ENCODE measurements around the gene COL15A1.

The COL15A1 gene

DNA sequence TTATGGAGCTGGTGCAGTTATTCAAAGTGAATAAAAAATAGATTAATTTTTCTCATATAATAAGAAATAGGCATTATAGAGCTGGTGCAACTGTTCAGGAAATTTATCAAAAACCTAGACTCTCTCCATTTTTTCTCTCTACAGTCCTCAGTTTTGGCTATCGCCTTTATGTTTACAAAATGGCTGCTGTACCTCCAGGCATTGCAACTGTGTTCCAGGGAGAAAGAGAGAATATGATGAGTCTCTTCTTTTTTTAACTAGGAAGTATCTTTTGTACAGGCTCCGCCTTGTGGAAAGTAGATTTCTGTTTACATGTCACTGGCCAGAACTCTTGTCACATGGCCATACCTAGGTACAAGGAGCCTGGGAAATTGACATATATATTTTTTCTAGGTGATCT, 158.1 kb downstream of the COL15A1 start:
- no peak overlapping the region for H3K4me3 Mint-ChIP-seq

GRCh38 chr9:99103054-99103895, 159.6 kb downstream of the COL15A1 start:
- DNase-seq (ENCODE audit: low spot score in 2 of 2) (no peak), ATAC-seq (ENCODE audit: low read depth) (no peak)
- H3K36me3 Mint-ChIP-seq, result no peaks in the 10 kb centered on the region
- H3K4me3 Mint-ChIP-seq, result peak overlapping the region; percentile 91
- peaks cover 25% of the 10 kb centered on the region for H3K4me1 Mint-ChIP-seq
- H3K9me3 Mint-ChIP-seq, result peaks cover 5% of the 10 kb centered on the region
- no peaks in the 10 kb centered on the region for H3K27me3 Mint-ChIP-seq
- peak overlapping the region; percentile 64 for H3K27ac Mint-ChIP-seq

More for the DNA sequence above, 158.1 kb downstream of the COL15A1 start:
- Mint-ChIP-seq H3K9me3 (peaks cover 5% of the 10 kb centered on the region), H3K36me3 (no peaks in the 10 kb centered on the region), H3K27ac (no peak overlapping the region), H3K27me3 (no peaks in the 10 kb centered on the region), H3K4me1 (peaks cover 14% of the 10 kb centered on the region)
- no peak for DNase-seq (ENCODE audit: low spot score in 2 of 2)
- no peak for ATAC-seq (ENCODE audit: low read depth)

DNA sequence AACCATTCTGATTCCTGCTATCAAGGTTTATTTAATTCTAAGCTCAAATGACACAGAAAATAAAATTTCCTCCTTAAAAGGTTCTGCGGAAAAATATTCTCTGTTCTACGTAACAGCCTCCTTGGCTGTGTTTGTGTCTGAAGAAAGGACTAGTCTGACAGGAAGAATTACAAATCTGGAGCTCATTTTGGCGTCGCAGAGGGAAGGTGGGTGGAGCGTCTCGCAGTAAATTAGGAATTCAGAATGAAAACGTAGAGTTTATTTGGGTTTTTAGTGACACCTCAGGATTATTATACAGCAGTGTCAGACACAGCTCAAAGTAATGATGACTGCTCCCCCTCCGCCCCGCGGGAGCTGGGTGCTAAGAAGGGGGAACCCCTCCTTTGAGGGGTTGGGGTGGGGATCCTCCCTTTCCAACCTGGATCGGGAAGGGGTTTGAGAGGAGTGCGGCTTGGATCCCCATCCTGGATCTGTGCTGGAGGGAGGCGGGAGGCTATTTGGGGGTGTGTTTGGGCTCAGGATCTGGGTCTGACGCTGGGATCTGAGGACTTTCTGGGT, 160.3 kb downstream of the COL15A1 start:
- ATAC-seq (ENCODE audit: low read depth), result no peak
- H3K36me3 Mint-ChIP-seq, result no peaks in the 10 kb centered on the region
- DNase-seq (ENCODE audit: low spot score in 2 of 2), result no peak
- no peaks in the 10 kb centered on the region for H3K27me3 Mint-ChIP-seq
- H3K4me1 Mint-ChIP-seq, result peaks cover 32% of the 10 kb centered on the region
- H3K9me3 Mint-ChIP-seq, result peaks cover 5% of the 10 kb centered on the region
- H3K27ac Mint-ChIP-seq, result peak overlapping the region; percentile 64
- peak overlapping the region; percentile 91 for H3K4me3 Mint-ChIP-seq

DNA sequence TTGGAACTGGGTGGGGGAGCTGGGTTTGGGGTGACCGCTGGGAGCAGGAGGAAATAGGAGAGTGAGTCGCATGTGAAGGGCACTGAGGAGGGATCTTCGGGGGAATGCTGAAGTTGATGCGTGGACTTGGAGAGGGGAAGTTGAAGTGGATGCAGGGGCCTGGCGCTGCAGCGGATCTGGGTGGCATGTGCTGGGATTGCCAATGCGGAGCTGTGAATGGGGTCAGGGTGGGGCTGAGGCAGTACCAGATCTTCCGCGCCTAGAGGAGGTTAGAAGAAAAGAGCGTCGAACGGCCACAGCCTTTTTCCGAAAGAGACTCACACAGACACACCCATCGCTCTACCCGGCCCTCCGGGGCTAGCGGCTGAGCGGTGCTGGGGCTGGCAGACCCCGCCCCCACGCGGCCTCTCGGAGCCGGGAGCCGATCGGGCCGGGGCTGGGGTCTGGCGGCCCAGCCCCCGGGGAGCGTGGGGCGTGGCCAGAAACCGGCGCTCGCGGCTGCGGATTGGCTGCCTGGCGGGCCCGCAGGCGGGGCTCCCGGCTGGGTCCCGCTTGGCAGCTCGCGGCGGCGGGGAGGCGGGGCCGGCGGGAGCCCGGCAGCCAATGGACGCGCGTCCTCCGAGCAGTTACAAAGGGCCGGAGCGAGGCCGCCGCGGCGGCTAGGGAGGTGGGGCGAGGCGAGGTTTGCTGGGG, 160.9 kb downstream of the COL15A1 start, which contains the start of gene TGFBR1:
TSS of gene TGFBR1 (plus strand) at position 655 of the 693 bp plus-strand sequence. CDS start 93 bp downstream, outside the sequence.
- DNase-seq (ENCODE audit: low spot score in 2 of 2) (peak; percentile 91 to 93), ATAC-seq (ENCODE audit: low read depth) (peak; percentile 83)
- H3K4me1 Mint-ChIP-seq, result peaks cover 37% of the 10 kb centered on the region
- H3K27me3 Mint-ChIP-seq, result no peaks in the 10 kb centered on the region
- H3K4me3 Mint-ChIP-seq, result peak within 1 kb of the TSS; percentile 91
- peaks cover 2% of the 10 kb centered on the region for H3K9me3 Mint-ChIP-seq
- peak within 1 kb of the TSS; percentile 86 for H3K27ac Mint-ChIP-seq
- H3K36me3 Mint-ChIP-seq, result no peaks in the 10 kb centered on the region

GRCh38 chr9:99105152-99106043, 161.7 kb downstream of the COL15A1 start:
- DNase-seq (ENCODE audit: low spot score in 2 of 2) (peak in 1 of 2 donors; percentile 21), ATAC-seq (ENCODE audit: low read depth) (peak; percentile 23)
- peaks cover 40% of the 10 kb centered on the region for H3K4me1 Mint-ChIP-seq
- H3K4me3 Mint-ChIP-seq, result peak overlapping the region; percentile 81
- no peaks in the 10 kb centered on the region for H3K36me3 Mint-ChIP-seq
- H3K27me3 Mint-ChIP-seq, result no peaks in the 10 kb centered on the region
- no peaks in the 10 kb centered on the region for H3K9me3 Mint-ChIP-seq
- peak overlapping the region; percentile 86 for H3K27ac Mint-ChIP-seq

DNA sequence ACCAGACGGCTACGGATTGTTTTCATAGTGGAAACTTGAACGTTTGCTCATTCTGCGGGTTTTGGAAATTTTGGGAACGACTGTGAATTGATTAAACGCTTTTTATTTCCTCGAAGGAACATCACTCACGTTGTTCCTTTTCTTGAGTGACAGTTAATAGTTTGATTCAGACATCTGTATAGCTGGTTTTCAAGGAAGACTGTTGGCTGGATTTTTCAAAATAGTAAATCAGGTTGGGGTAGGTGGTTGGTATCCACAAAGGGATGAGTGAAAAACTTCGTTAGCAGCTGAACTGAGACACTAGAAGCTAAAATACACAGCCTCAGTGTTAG, 162.3 kb downstream of the COL15A1 start:
- ATAC-seq (ENCODE audit: low read depth) (no peak), DNase-seq (ENCODE audit: low spot score in 2 of 2) (no peak)
- peak overlapping the region; percentile 86 for H3K27ac Mint-ChIP-seq
- H3K36me3 Mint-ChIP-seq, result no peaks in the 10 kb centered on the region
- H3K9me3 Mint-ChIP-seq, result no peaks in the 10 kb centered on the region
- peak overlapping the region; percentile 78 for H3K4me3 Mint-ChIP-seq
- peaks cover 40% of the 10 kb centered on the region for H3K4me1 Mint-ChIP-seq
- no peaks in the 10 kb centered on the region for H3K27me3 Mint-ChIP-seq

GRCh38 chr9:99107421-99107820, 163.7 kb downstream of the COL15A1 start:
- H3K36me3 Mint-ChIP-seq, result peaks cover 3% of the 10 kb centered on the region
- no peak for ATAC-seq (ENCODE audit: low read depth)
- no peaks in the 10 kb centered on the region for H3K9me3 Mint-ChIP-seq
- DNase-seq (ENCODE audit: low spot score in 2 of 2), result no peak
- peak overlapping the region; percentile 49 for H3K4me3 Mint-ChIP-seq
- H3K4me1 Mint-ChIP-seq, result peaks cover 48% of the 10 kb centered on the region
- H3K27ac Mint-ChIP-seq, result peak overlapping the region; percentile 0
- no peaks in the 10 kb centered on the region for H3K27me3 Mint-ChIP-seq

GRCh38 chr9:99108131-99108530, 164.4 kb downstream of the COL15A1 start:
- Mint-ChIP-seq H3K4me3 (no peak overlapping the region), H3K36me3 (peaks cover 3% of the 10 kb centered on the region), H3K27ac (peak overlapping the region; percentile 72), H3K4me1 (peaks cover 55% of the 10 kb centered on the region), H3K9me3 (no peaks in the 10 kb centered on the region), H3K27me3 (no peaks in the 10 kb centered on the region)
- DNase-seq (ENCODE audit: low spot score in 2 of 2) (no peak), ATAC-seq (ENCODE audit: low read depth) (no peak)

DNA sequence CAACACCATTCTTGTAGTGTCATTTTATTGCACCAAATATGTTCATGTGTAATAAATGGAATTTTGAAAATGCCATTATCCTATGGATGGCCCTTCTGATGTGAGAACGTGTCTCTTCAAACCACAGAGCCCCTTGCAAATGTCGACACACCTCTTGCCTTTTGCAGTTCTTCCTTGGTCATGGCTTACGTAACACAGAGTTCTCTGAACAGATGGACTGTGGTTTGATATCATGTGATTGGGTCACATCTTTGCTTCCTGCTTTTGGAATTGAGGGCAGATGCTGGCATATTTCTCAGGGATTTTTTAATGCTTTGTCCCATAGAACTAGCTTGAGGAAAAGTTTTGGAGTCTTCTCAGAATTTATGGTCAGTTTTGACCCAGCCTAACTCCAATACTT, 165.8 kb downstream of the COL15A1 start:
- peaks cover 3% of the 10 kb centered on the region for H3K36me3 Mint-ChIP-seq
- no peaks in the 10 kb centered on the region for H3K9me3 Mint-ChIP-seq
- ATAC-seq (ENCODE audit: low read depth), result no peak
- no peak overlapping the region for H3K4me3 Mint-ChIP-seq
- H3K27me3 Mint-ChIP-seq, result no peaks in the 10 kb centered on the region
- peaks cover 56% of the 10 kb centered on the region for H3K4me1 Mint-ChIP-seq
- DNase-seq (ENCODE audit: low spot score in 2 of 2), result no peak
- peak overlapping the region; percentile 72 for H3K27ac Mint-ChIP-seq

DNA sequence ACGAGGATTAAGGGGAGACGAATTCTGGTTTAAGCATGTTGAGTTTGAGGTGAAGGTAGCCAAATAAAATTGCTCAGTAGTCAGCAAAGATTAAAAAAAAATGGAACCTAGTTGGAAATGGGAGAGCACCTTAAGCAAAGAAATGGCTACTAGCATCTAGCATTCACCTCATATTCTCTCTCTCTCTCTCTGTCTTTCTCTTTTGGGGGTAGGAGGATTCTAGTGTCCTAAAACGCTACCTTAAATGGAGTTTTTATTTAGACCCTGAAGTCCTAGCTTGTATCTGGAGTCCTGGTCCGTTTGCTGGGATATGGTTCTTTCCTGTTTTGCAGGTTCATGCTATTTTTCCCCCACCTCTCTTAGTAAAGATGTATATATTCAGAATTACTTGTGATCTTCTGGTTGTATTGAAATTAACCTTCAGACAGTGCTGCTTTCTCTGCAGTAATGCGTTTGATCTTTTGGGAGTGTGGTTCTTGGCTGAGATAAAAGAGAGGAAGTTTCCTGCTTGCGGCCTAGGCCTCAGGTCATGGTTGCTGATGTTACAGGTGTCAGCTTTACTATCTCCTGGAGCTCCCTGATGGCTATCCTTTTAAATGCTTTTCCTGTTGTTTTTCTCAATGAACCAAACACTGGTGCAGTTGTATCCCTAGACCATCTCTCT, 169.2 kb downstream of the COL15A1 start:
- Mint-ChIP-seq H3K4me1 (peaks cover 47% of the 10 kb centered on the region), H3K4me3 (peak overlapping the region; percentile 32), H3K27me3 (no peaks in the 10 kb centered on the region), H3K27ac (peak overlapping the region; percentile 35), H3K36me3 (peaks cover 4% of the 10 kb centered on the region), H3K9me3 (no peaks in the 10 kb centered on the region)
- no peak for DNase-seq (ENCODE audit: low spot score in 2 of 2)
- ATAC-seq (ENCODE audit: low read depth), result peak; percentile 67

DNA sequence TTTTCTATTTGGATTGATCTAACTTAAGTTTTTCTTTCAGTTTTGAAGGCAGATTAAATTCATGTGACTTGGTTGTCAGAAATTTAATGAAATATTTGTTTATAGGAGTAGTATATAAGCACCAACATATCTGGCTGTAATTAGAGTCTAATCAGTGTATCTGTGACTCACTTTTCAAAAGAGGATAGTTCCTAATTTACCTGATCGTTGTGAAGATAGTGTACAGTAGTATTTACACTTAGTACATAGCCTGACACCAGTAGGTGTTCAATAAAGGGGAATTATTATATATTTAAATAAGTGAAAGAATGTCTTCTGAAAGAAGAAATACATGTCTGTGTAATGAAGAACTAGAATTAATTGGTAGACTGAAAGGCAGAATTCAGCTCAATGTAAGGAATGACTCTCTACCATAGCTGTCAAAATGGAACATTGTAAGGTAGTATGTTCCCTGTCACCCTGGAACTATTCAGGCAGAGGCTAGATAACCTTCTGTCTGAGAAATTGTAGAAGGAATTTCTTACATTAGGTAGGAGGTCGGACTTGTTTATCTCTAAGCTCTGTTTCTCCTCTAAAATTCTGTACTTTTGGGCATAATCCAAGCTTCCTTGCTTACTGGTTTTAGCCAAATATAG, 169.8 kb downstream of the COL15A1 start:
- no peak for DNase-seq (ENCODE audit: low spot score in 2 of 2)
- peak; percentile 6 for ATAC-seq (ENCODE audit: low read depth)
- peak overlapping the region; percentile 32 for H3K4me3 Mint-ChIP-seq
- H3K27ac Mint-ChIP-seq, result peak overlapping the region; percentile 35
- peaks cover 43% of the 10 kb centered on the region for H3K4me1 Mint-ChIP-seq
- H3K36me3 Mint-ChIP-seq, result peaks cover 4% of the 10 kb centered on the region
- H3K9me3 Mint-ChIP-seq, result no peaks in the 10 kb centered on the region
- no peaks in the 10 kb centered on the region for H3K27me3 Mint-ChIP-seq

DNA sequence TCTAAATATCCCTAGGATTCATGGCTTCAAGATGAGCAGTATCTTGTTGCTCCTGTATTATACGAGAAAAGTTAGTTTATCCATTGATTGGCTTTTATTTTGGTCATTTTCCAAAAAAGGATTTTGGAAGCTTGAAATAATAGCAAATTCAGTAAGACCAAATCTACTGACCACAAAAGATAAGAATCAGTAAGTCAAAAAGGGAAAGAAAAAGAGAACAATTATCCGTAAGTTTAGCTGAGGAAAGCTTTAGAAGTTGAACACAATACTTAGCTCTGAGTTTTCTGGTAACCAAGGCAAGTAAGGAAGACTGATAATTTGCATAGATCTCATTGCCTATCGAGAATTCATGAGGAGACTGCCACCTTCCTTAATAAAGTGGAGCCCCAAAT, 170.3 kb downstream of the COL15A1 start:
- DNase-seq (ENCODE audit: low spot score in 2 of 2), result no peak
- Mint-ChIP-seq H3K27me3 (no peaks in the 10 kb centered on the region), H3K36me3 (peaks cover 4% of the 10 kb centered on the region), H3K9me3 (no peaks in the 10 kb centered on the region), H3K4me1 (peaks cover 42% of the 10 kb centered on the region), H3K27ac (peak overlapping the region; percentile 35), H3K4me3 (no peak overlapping the region)
- ATAC-seq (ENCODE audit: low read depth), result no peak
